GM19043 (cell line): ENCODE data around the gene PLA2G4D.

Experiments
- ATAC-seq: cut with Tn5 transposase; IDR thresholded peaks from one replicate; pipeline ENCODE4 v1.9.1; 2021; ENCODE audit warnings: low read depth; ENCODE audit not compliant: unreplicated experiment

The PLA2G4D gene, protein sequence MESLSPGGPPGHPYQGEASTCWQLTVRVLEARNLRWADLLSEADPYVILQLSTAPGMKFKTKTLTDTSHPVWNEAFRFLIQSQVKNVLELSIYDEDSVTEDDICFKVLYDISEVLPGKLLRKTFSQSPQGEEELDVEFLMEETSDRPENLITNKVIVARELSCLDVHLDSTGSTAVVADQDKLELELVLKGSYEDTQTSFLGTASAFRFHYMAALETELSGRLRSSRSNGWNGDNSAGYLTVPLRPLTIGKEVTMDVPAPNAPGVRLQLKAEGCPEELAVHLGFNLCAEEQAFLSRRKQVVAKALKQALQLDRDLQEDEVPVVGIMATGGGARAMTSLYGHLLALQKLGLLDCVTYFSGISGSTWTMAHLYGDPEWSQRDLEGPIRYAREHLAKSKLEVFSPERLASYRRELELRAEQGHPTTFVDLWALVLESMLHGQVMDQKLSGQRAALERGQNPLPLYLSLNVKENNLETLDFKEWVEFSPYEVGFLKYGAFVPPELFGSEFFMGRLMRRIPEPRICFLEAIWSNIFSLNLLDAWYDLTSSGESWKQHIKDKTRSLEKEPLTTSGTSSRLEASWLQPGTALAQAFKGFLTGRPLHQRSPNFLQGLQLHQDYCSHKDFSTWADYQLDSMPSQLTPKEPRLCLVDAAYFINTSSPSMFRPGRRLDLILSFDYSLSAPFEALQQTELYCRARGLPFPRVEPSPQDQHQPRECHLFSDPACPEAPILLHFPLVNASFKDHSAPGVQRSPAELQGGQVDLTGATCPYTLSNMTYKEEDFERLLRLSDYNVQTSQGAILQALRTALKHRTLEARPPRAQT

DNA sequence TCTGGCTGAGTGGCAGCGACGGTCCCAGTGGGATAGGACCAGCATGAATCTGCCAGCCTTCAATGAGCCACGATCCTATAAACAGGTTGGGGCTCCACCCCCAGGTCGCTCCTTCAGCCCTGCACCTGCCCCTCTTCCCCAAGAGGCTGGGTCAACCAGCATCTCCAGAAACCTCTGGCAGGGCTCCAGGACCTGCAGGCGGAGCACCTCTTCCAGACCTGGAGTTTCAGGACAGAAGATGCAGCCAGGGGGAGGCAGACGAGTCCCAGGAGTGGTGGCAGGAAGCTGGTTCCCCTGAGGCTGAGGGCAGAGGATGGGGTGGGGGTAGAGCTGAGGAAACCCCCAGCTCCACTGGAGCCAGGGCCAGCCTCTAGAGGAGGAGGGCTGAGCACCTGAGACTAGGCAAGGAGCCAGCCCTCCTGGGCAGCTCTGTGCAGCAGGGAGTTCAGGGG lies at the start of gene PLA2G4D:
TSS of gene PLA2G4D (minus strand) at position 51 of the 452 bp plus-strand sequence. CDS start 103 bp downstream, outside the sequence.
- no peak for ATAC-seq

- ATAC-seq: no peak
Measured at GRCh38 chr15:42143356-42143755, 49.0 kb upstream of the PLA2G4D start.

DNA sequence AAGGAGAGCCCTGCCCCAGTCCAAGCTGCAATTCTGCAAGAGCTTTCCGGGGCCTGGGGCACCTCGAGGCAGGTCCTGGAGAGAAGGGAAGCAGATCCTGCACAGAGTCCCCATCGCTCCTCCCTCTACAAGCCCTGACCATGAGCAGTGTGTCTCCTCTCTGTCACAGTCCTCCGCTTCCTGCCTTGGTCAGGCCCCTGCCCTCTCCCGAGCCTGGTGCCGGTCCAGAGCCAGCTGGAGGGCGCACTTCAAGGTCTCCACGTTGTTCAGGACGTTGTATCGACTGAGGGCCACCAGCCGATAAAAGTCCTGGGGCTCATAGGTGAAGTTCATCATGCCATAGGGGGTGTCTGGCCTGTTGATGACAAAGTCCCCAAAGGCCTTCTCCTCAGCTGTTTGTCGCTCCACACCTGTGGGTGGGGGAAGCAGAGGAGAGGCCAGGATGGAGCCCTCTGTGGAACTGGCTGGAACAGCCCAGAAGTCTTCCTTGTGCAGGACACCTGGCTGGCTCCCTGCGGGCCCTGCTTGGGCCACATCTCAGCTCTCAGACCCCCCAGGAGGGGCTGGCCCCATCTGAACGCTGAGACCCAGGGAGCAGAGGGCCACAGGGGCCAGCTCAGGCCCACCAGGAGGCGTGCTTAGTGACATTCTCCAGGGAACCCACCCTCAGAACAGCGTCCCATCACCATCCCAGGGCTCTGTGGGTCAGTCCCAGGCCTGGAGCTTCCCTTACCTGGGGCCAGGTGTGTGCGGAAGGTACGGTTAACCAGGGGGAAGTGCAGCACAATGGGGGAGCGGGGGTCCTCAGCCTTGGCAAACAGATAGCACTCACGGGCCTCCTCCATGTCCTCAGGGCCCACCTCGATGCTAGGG lies 47.7 kb upstream of the PLA2G4D start:
- no peak for ATAC-seq

DNA sequence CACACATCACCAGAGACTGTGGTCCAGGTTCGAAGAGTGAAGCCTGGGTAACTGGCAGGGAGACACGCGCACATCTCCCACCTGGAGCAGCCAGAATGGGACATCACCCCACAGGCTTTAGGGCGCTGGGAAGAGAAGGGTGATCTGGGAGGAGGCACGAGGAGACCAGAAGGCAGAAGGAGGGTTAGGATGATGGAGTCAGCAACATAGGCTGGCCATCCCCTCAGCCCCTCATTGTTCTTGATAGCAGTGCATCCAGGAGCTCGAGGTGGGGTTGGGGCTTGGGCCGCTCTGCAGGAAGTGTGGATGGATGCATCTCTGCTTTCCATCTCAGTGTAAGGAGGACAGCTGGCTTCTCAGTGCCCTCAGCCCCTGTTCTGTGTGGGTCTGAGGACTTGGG lies 46.9 kb upstream of the PLA2G4D start:
- ATAC-seq: no peak

- ATAC-seq: no peak
Measured at GRCh38 chr15:42140383-42141070, 46.2 kb upstream of the PLA2G4D start.

DNA sequence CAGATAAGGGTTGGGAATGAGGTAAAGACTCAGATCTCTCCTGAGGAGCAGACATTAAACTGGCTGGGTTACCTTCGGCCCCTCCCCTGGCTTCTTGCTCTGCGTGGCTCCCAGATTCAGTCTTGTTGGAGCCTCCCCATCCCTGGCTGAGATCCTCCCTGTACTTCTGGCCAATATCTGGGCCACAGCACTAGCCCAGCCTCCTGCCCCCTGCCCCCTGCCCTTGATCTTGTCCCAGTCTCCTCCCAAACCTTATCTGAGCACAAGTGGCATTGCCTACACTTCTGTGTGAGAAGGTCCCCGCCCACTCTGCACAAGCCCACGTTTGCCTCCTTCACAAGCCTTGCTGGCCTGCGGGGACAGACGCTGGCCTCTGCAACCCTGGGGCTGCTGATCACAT lies 45.2 kb upstream of the PLA2G4D start:
- ATAC-seq: no peak

DNA sequence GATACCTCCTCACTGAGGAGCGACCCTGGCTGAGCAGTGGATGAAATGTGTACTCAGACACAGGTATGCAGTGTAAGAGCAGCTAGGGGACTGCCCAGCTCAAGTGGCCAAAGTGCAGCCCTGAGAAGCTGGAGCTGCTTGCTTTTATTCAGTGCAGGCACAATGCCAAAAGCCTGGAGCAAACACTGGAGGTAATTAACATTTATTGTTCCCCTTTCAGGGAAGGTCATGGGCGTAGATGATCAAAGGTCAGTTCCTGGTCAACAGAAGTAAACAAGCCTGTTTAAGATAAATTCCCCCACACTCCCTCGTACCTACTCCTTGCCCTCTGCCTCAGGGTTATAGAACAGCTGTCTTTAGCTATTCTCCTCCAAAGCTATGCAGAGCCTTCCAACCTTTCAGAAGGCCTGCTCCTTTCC lies 44.6 kb upstream of the PLA2G4D start:
- no peak for ATAC-seq

DNA sequence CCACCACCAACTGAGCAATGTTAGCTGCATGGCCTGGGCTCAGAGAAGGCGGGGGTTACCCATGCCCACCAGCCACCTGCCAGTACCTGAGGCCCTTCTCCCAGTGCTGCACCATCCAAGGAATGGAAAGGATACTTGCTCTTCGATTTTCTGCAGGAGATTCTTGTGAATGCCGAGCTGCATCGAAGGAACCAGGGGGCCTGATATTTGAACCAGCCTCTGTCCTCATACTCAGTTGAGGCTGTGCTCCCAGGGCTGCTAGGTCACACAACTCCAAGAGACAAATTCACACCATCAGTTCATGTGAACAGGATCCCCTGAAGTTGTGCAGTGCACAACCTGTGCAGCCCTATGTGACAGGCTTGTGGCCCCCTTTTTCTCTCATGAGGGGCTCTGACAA lies 44.0 kb upstream of the PLA2G4D start:
- ATAC-seq: no peak

- no peak for ATAC-seq
Measured at GRCh38 chr15:42137461-42138261, 43.3 kb upstream of the PLA2G4D start.

- no peak for ATAC-seq
Measured at GRCh38 chr15:42136513-42136912, 42.2 kb upstream of the PLA2G4D start.

- ATAC-seq: no peak
Measured at GRCh38 chr15:42135351-42135750, 41.0 kb upstream of the PLA2G4D start.

- ATAC-seq: no peak
Measured at GRCh38 chr15:42134617-42135245, 40.4 kb upstream of the PLA2G4D start.

DNA sequence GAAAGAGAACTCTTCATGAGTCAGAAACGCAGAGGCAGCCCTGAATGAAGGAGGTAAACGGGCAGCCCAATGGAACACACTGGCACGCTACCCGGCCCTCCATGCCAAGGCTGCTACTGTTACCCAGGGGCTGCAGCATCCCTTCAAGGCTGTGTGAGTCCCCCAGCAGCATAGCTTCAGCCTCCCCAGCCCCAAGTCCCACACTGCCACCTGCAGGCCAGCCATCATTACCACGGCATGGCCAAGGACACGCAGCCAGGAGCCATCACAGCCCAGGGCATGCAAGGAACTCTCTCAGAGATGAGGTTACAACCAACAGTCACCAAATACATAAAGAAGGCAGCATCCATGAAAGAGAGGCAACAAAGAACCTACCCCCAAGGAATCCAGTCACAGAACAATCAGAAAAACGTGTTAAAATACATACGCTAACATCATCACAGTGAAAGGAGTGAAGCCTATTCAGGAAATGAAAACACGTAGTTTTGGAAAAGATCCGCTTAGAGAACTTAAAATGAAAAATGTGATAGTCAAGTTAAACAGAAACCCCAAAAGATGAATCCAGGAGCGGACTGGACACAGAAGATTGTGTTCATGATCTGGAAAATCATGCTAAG lies 39.6 kb upstream of the PLA2G4D start:
- no peak for ATAC-seq

GRCh38 chr15:42133356-42133755 lies 39.0 kb upstream of the PLA2G4D start:
- no peak for ATAC-seq

DNA sequence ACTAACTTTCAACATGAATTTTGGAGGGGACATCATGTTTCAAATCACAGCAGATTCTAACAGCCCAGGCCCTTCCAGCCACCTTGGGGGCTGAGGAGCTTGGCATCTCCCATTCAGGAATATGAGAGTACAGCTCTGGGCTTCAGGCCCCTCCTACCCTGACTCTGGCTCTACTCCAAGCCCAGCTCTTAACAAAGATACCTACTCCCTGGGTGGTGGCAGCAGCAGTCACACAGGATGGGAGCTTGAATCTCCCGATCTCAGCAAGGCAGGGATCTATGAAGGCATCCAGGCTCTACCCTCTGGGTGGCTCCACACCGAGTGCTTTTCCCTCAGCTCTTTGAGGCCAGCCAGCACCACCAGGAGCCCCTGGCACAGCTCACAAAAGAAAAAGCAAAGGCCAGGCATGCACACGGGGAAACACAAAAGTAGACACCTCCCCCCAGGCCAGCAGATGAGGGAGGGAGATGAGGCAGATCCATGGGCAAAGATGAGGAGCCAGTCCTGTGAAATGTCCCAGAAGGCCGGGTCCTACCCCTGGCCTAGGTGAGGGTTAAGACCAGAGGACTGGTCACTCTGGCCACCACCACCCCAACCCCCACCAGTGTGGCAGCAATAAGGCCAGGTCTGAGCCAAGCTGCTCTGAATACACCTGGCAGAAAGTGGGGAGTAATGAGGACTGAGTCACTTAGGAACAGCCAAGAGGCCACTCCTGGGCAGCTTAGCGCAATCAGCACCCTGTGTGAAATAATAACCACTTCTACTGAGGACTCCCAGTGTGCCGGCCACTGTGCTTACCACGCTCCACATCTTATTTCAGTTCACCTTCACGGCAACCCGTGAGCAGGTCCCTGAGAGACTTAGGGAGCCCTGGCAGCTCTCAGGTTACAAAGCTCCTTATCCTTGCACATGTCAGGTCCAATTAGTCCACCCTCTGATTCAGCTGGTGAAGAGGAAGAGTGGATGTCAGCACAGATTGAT lies 37.8 kb upstream of the PLA2G4D start:
- ATAC-seq: no peak

- ATAC-seq: no peak
Measured at GRCh38 chr15:42131006-42131405, 36.6 kb upstream of the PLA2G4D start.

GRCh38 chr15:42130246-42130986 lies 36.1 kb upstream of the PLA2G4D start:
- ATAC-seq: no peak
